GF-D8 (cell line): ENCODE results near the gene FBXL16.
"Not testable (repeated sequence)": the region's sequence is repeated elsewhere in the genome, so short reads cannot be mapped to it uniquely, and the experiment has no call there.

ENCODE experiments used
- DNase-seq: peaks from one replicate; lab custom pipeline; 2025; lab: John Stamatoyannopoulos, UW

FBXL16 gene

GRCh38 chr16:709566-710499 is 4.2 kb upstream of the FBXL16 start:
- no peak for DNase-seq

- no peak for DNase-seq
These were observed 3.4 kb upstream of the FBXL16 start for GRCh38 chr16:708959-709358.

GRCh38 chr16:708019-708418 is 2.4 kb upstream of the FBXL16 start:
- DNase-seq: no peak

GRCh38 chr16:707062-707538 is 1.5 kb upstream of the FBXL16 start:
- no peak for DNase-seq

- DNase-seq: no peak
These were observed 824 bp upstream of the FBXL16 start for GRCh38 chr16:706189-707061.

- DNase-seq: no peak
These were observed 835 bp downstream of the FBXL16 start for GRCh38 chr16:704552-705380.

- no peak for DNase-seq
These were observed 1.6 kb downstream of the FBXL16 start for GRCh38 chr16:704047-704446.

GRCh38 chr16:703406-703805 is 2.2 kb downstream of the FBXL16 start:
- DNase-seq: no peak

- no peak for DNase-seq
These were observed 3.3 kb downstream of the FBXL16 start for GRCh38 chr16:702341-702740.

GRCh38 chr16:700684-701584 is 4.7 kb downstream of the FBXL16 start:
- no peak for DNase-seq

GRCh38 chr16:698911-699671 is 6.5 kb downstream of the FBXL16 start:
- DNase-seq: no peak

- DNase-seq: no peak
These were observed 10.1 kb downstream of the FBXL16 start for GRCh38 chr16:695355-696089.

GRCh38 chr16:694863-695354 is 10.7 kb downstream of the FBXL16 start:
- no peak for DNase-seq

- DNase-seq: no peak
These were observed 11.3 kb downstream of the FBXL16 start for GRCh38 chr16:694187-694862.

- no peak for DNase-seq
These were observed 11.8 kb downstream of the FBXL16 start for GRCh38 chr16:693766-694165.

- DNase-seq: no peak
These were observed 12.2 kb downstream of the FBXL16 start for GRCh38 chr16:693364-693763.

GRCh38 chr16:692356-693108 is 13.1 kb downstream of the FBXL16 start:
- DNase-seq: no peak

GRCh38 chr16:691242-691641 is 14.4 kb downstream of the FBXL16 start:
- DNase-seq: not testable (repeated sequence)
